HG03139 (cell line): ENCODE data around the gene OTOP3.
"Not testable (repeated sequence)": the region's sequence is repeated elsewhere in the genome, so short reads cannot be mapped to it uniquely, and the experiment has no call there.

ENCODE experiments used
- ATAC-seq: cut with Tn5 transposase; IDR thresholded peaks from one replicate; pipeline ENCODE4 v1.9.1; 2021; ENCODE audit not compliant: unreplicated experiment

OTOP3 gene

GRCh38 chr17:74959826-74960515, 24.3 kb downstream of the OTOP3 start:
- ATAC-seq, result no peak

GRCh38 chr17:74960570-74961342, 25.1 kb downstream of the OTOP3 start:
- no peak for ATAC-seq

DNA sequence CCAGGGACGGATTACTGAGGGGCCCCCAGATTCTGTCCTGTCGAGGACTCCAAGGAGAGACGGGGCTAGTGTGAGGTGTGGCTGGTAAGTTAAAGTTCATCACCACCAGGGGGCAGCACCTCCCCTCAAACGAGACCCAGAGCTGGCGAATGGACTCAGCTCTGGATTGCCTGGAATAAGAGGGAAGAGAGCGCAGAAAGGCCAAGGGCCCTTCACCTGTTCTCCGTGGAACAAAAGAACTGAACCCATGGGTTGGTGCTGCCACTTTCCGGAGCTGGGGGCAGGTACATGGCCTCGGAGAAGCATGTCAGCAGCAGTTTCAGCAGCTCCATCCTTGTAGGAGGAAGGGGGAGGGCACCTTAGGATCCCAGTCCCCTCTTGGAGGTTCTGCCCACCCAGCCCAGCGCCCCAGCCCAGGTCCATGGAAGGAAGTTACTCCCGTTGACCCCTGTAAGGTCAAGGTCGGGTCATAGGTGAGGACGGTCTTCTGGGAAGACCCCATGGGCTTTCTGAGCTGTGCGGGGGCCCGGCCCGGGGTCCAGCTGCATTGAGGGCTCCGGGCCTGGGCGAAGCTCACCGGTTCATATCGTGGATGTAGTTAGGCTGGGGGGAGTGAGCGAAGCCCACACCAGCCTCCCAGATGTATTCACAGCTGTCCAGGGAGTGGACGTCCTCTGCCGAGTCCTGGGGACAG, 26.1 kb downstream of the OTOP3 start:
- ATAC-seq, result no peak

- no peak for ATAC-seq
Observed at GRCh38 chr17:74962622-74963394, 27.1 kb downstream of the OTOP3 start.

GRCh38 chr17:74963656-74964055, 28.0 kb downstream of the OTOP3 start:
- ATAC-seq, result no peak

DNA sequence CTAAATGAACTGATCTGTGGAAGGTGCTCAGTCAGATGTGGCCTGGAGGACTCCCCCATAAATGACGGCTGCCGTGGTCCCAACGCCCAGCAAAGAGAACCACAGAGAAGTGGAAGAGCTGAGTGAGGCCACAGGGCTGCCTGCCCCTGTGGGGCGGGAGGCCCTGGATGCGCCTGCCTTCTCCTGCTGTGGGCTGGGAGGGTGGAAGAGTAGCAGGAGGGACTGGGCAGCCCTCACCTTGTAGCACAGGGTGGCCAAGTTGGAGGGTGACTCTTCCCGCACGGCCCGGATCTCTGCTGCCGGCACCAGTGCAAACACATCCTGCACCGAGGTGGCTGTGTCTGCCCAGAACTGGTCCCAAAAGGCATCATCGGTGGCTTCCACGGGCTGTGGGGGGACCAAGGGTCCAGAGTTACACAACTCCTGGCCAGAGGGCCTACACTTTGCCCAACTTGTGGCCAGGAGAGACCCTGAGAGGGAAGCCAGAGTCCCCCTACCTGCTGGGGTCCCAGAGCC, 28.6 kb downstream of the OTOP3 start:
- ATAC-seq, result no peak

DNA sequence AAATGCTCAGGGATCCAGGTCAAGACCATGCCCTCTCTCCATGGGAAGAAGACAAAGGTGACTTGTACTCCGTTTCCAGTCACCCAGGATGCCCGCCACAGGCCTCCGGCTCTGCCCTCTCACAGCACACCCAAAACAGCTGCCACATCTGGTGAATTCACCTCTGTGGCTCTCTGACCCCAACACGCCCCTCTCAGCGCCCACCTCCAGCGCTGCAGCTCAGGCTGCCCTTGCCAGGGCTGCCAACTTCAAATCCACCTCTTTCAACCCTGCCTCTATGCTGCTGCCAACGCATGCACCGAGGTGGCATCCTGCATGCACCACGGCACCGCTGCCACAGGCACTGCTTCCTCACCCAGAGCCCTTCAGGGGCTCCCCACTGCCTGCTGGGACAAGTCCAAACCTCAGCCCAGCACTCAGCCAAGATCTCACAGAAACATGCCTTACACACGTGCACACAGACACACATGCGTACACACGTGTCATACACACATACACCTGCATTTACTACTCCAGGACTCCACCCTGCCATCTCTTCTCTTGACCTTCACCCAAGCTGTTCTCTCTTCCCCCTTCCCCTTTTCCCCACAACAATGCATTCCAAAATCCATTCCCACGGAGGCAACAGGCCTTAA, 29.4 kb downstream of the OTOP3 start:
- no peak for ATAC-seq

DNA sequence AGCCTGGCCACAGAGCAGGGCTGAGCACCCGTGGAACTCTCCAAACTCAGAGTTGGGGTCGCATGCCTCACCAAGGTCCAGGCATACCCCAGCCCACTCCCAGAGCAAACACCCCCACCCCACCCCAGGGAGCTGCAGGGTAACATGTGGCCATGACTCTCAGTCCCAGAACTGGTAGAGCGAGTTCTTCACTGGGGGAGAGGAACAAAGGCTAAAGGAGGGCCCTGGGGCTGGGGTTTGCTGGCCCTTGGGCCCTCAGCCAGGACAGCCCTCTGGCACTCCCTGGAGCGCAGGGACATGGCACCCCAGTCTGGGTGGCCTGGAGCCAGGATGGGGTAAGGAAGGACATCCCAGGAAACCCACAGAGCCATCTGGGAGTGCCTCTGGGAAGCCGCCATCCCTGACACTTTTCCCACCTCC, 32.7 kb downstream of the OTOP3 start:
- no peak for ATAC-seq

- not testable (repeated sequence) for ATAC-seq
Observed at GRCh38 chr17:74969501-74969900, 33.8 kb downstream of the OTOP3 start.

GRCh38 chr17:74970395-74970794, 34.7 kb downstream of the OTOP3 start:
- no peak for ATAC-seq

GRCh38 chr17:74971069-74971841, 35.6 kb downstream of the OTOP3 start:
- no peak for ATAC-seq

GRCh38 chr17:74971842-74972106, 36.1 kb downstream of the OTOP3 start:
- no peak for ATAC-seq

- no peak for ATAC-seq
Observed at GRCh38 chr17:74972107-74972972, 36.6 kb downstream of the OTOP3 start, which contains the start of gene HID1. Gene HID1, minus strand, starts transcription at chr17:74972759. Its CDS starts 103 bp downstream, at chr17:74972656.

GRCh38 chr17:74972973-74973328, 37.3 kb downstream of the OTOP3 start:
- no peak for ATAC-seq

DNA sequence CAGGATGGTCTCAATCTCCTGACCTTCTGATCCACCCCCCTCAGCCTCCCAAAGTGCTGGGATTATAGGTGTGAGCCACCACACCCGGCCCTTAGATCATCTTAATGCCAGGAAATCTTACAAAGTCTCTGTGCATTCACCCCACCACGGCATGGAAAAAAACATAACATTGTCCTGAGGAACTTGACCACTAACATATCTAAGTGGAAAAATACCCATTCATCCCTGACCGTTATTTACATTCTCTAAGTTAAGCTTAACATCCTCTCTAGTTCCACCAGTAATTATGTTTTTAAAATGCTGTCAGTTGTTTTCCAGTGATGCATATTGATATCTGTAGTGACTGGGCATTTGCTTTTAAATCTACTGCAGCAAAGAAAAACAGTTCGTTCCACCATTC, 40.2 kb downstream of the OTOP3 start:
- ATAC-seq, result no peak

- no peak for ATAC-seq
Observed at GRCh38 chr17:74977802-74978201, 42.1 kb downstream of the OTOP3 start.

DNA sequence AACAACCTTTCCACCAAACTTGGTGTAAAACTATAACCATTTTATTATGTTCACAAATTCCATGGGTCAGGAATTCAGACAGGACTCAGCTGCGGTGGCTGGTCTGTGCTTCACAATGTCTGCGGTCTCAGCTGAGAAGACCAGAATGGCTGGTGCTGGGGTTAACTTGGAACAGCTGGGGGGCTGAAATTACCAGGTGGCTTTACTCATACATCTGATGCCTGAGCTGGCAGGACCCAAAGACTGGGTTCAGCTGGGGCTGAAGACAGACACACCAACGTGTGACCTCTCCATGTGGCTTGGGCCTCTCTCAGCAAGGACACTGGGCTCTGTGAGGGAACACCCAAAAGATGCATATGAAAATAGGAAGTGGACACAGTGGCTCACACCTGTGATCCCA, 42.5 kb downstream of the OTOP3 start:
- no peak for ATAC-seq

DNA sequence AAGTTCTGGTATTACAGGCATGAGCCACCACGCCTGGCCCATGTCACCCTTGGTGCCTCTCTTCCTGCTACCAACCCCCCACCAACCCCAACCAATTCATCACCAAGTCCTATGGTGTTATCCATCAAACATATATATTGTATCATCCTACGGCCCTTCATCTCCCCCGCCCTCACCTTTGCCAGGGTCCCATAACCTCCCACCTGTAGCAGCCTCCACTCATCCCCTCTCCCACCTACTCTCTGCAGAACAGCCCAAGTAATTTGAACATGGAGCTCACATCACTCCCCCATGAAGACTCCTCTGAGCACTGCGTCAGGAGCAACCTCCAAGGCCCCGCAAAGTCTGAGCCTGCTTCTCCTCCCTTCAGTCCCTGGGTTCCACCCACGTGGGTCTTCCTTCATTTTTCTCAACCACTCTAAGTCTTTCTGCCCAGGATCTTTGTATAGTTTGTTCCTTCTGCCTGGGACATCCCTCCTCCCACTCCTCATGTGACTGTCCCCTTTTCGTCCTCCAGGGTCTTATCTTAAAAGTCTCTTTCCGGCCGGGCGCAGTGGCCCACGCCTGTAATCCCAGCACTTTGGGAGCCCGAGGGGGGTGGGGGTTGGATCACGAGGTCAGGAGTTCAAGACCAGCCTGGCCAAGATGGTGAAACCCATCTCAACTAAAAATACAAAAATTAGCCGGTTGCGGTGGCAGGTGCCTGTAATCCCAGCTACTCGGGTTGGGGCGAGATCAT, 43.9 kb downstream of the OTOP3 start:
- no peak for ATAC-seq
